KMS-11 (cell line): ENCODE data around the gene GBGT1.

ENCODE experiments used
- H2AFZ ChIP-seq: fragments of 200-600 bp; sonication (generic); 2 replicates; pipeline ENCODE4 v1.6.1; 2016; ENCODE audit warnings: antibody characterized with exemption, mixed run types, low read depth
- H3K27ac ChIP-seq: fragments of 200-600 bp; sonication (generic); 2 replicates; pipeline ENCODE4 v1.6.1; 2016; ENCODE audit warnings: mild to moderate bottlenecking, mixed run types
- H3K27me3 ChIP-seq: fragments of 200-600 bp; sonication (generic); 2 replicates; pipeline ENCODE4 v1.6.1; 2017; ENCODE audit warnings: mild to moderate bottlenecking, low read depth, mixed run types, moderate library complexity; ENCODE audit not compliant: insufficient read depth
- H3K36me3 ChIP-seq: fragments of 200-600 bp; sonication (generic); 2 replicates; pipeline ENCODE4 v1.6.1; 2017; ENCODE audit warnings: mild to moderate bottlenecking, mixed run types; ENCODE audit not compliant: insufficient read depth
- H3K4me1 ChIP-seq: fragments of 200-600 bp; sonication (generic); 2 replicates; pipeline ENCODE4 v1.6.1; 2016; ENCODE audit warnings: mild to moderate bottlenecking, low read depth, mixed run types; ENCODE audit not compliant: poor library complexity, severe bottlenecking
- H3K4me2 ChIP-seq: fragments of 200-600 bp; sonication (generic); 2 replicates; pipeline ENCODE4 v1.7.0; 2016; ENCODE audit warnings: mild to moderate bottlenecking, mixed run types
- H3K4me3 ChIP-seq: fragments of 200-600 bp; sonication (generic); IDR thresholded peaks from 2 replicates; pipeline ENCODE4 v1.6.1; 2017; ENCODE audit warnings: low read depth, low read length, mixed read lengths; ENCODE audit not compliant: insufficient read depth
- H3K79me2 ChIP-seq: fragments of 200-600 bp; sonication (generic); 2 replicates; pipeline ENCODE4 v1.6.1; 2016; ENCODE audit warnings: low read depth, mixed run types; ENCODE audit not compliant: insufficient read depth
- H3K9ac ChIP-seq: fragments of 200-600 bp; sonication (generic); 2 replicates; pipeline ENCODE4 v1.6.1; 2016; ENCODE audit warnings: mild to moderate bottlenecking, mixed run types
- H4K20me1 ChIP-seq: fragments of 200-600 bp; sonication (generic); 2 replicates; pipeline ENCODE4 v1.6.1; 2016; ENCODE audit warnings: mild to moderate bottlenecking, mixed run types; ENCODE audit not compliant: insufficient read depth
- TF ChIP-seq, protein P1 (sequence below): fragments of 200-600 bp; sonication (generic); conservative IDR thresholded peaks from 2 replicates; pipeline ENCODE4 v1.6.1; 2017; ENCODE audit warnings: low read depth, mild to moderate bottlenecking, antibody characterized with exemption, low read length, moderate library complexity, mixed read lengths

Gene GBGT1

DNA sequence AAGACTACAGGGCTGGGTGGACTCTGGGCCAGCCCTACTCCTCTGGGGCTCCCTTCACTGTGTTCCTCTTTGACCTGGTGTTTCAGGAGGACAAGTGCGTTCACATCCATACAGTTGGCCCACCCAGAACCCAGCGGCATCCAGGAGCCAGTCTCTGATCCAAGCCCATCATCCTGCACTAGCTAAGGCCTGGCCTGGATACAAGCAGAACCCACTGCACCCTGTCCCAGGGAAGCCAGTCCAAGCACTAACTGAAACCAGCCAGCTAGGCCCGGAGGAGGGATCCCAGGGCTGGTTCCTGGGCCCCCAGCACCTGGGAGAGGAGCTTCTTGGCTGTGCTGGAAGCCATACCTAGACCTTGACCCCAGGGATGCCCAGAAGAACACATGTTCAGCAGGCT, 4.1 kb upstream of the GBGT1 start:
- Histone ChIP-seq H3K4me1 (no peaks in the 10 kb centered on the region), H3K9ac (no peak overlapping the region), H3K27me3 (peaks cover 66% of the 10 kb centered on the region), H4K20me1 (no peaks in the 10 kb centered on the region), H3K4me3 (no peak overlapping the region), H3K27ac (no peak overlapping the region), H2AFZ (no peak overlapping the region), H3K36me3 (no peaks in the 10 kb centered on the region), H3K4me2 (no peak overlapping the region), H3K79me2 (no peaks in the 10 kb centered on the region)
- TF ChIP-seq, protein P1, sequence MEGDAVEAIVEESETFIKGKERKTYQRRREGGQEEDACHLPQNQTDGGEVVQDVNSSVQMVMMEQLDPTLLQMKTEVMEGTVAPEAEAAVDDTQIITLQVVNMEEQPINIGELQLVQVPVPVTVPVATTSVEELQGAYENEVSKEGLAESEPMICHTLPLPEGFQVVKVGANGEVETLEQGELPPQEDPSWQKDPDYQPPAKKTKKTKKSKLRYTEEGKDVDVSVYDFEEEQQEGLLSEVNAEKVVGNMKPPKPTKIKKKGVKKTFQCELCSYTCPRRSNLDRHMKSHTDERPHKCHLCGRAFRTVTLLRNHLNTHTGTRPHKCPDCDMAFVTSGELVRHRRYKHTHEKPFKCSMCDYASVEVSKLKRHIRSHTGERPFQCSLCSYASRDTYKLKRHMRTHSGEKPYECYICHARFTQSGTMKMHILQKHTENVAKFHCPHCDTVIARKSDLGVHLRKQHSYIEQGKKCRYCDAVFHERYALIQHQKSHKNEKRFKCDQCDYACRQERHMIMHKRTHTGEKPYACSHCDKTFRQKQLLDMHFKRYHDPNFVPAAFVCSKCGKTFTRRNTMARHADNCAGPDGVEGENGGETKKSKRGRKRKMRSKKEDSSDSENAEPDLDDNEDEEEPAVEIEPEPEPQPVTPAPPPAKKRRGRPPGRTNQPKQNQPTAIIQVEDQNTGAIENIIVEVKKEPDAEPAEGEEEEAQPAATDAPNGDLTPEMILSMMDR, result no peak

DNA sequence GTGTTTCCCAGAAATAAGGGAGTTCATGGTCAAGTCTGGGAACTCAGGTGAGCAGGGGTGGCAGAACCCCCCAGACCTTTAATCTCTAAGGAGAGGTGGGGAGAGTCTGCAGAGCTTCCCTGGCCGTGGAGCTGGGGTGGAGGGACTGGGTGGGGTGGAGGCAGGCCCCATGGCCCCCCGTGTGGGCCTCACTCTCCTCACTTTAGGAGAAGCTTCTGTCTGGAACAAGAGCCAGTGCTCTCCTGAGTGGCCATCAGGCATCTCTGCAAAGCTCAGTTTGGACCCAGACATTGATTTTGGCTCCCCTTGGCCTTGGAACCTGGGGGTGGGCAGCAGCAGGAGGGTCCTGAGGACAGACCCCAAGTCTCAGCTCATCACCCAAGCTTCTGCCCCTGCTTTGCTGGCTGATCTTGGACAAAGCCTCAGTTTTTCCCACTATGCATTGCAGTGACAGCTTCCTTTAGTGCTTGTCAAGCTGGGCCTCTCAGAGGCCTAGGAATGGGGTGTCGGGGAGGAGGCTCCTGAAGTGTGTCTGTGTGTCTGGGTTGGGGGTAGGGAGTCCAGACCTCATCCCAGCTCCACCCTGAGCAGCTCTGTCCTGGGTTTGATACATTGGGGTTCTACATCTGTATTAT, 3.5 kb upstream of the GBGT1 start:
- H3K4me3 ChIP-seq, result no peak overlapping the region
- no peak overlapping the region for H3K27ac ChIP-seq
- H3K27me3 ChIP-seq, result peaks cover 62% of the 10 kb centered on the region
- TF ChIP-seq, protein P1, result no peak
- no peak overlapping the region for H2AFZ ChIP-seq
- no peaks in the 10 kb centered on the region for H3K36me3 ChIP-seq
- no peaks in the 10 kb centered on the region for H3K79me2 ChIP-seq
- no peak overlapping the region for H3K9ac ChIP-seq
- H3K4me2 ChIP-seq, result no peak overlapping the region
- H4K20me1 ChIP-seq, result no peaks in the 10 kb centered on the region
- H3K4me1 ChIP-seq, result no peaks in the 10 kb centered on the region

DNA sequence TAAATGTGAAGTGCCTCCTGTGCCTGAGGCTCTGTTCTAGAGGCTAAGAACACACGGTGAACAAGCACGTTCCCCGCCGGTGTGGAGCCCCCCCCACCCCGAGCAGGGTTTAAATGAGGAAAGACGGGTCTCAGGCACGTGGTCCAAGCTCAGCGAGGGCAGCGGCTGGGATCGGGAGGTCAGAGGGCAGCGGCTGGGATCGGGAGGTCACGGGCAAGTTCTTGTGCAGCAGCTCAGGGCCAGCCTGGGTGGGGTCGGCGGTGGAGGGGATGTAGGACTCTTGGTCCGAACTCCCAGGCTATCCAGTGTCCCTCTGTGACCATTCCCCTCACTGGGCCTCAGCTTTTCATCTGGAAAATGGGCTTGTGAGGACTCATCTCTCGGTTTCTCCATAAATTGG, 2.7 kb upstream of the GBGT1 start:
- Histone ChIP-seq H3K27me3 (peaks cover 56% of the 10 kb centered on the region), H3K4me2 (no peak overlapping the region), H4K20me1 (no peaks in the 10 kb centered on the region), H3K4me1 (no peaks in the 10 kb centered on the region), H2AFZ (no peak overlapping the region), H3K79me2 (no peaks in the 10 kb centered on the region), H3K4me3 (no peak overlapping the region), H3K9ac (no peak overlapping the region), H3K27ac (no peak overlapping the region), H3K36me3 (no peaks in the 10 kb centered on the region)
- TF ChIP-seq, protein P1, result no peak

DNA sequence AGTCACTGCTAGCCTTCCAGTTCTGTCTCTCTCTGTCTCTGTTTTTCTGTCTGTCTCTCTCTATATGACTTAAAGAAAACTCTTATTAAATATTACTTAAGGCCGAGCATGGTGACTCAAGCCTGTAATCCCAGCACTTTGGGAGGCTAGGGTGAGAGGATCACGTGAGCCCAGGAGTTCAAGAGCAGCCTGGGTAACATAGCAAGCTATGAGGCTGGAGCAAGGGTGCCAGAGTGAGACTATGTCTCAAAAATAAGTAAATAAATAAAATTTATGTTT, 1.7 kb upstream of the GBGT1 start:
- Histone ChIP-seq H4K20me1 (no peaks in the 10 kb centered on the region), H3K4me2 (no peak overlapping the region), H3K4me3 (no peak overlapping the region), H3K79me2 (no peaks in the 10 kb centered on the region), H3K36me3 (no peaks in the 10 kb centered on the region), H3K4me1 (no peaks in the 10 kb centered on the region), H3K27ac (no peak overlapping the region), H2AFZ (no peak overlapping the region), H3K9ac (no peak overlapping the region), H3K27me3 (peaks cover 52% of the 10 kb centered on the region)
- TF ChIP-seq, protein P1, result no peak
